Activated naive CD4-positive, alpha-beta T cell treated with anti-CD3 and anti-CD28 coated beads for 36 hours (primary cell): ENCODE results near the gene CNFN. TPM values are rescaled to one million over a fixed set of nuclear protein-coding genes. Genes with fewer than 3 reads are reported as not detected.
"Not testable (repeated sequence)": the region's sequence is repeated elsewhere in the genome, so short reads cannot be mapped to it uniquely, and the experiment has no call there.

Source experiments
- CTCF ChIA-PET: fragments of 350-600 bp; sonication (Branson Sonifier 250); formaldehyde crosslinking; loops from one replicate; lab custom pipeline; 2021; ENCODE audit warnings: antibody characterized with exemption; lab: Charles Lee
- DNase-seq: peaks from one replicate; pipeline ENCODE4 v3.0.0-alpha.2; 2020
- H3K27ac Mint-ChIP-seq: one replicate; pipeline ENCODE4 v1.8.0; 2021; ENCODE audit warnings: mild to moderate bottlenecking, mixed read lengths
- H3K27me3 Mint-ChIP-seq: one replicate; pipeline ENCODE4 v1.8.0; 2021; ENCODE audit warnings: low read depth, mixed read lengths
- H3K36me3 Mint-ChIP-seq: one replicate; pipeline ENCODE4 v1.8.0; 2021; ENCODE audit warnings: low read depth, mixed read lengths
- H3K4me1 Mint-ChIP-seq: one replicate; pipeline ENCODE4 v1.8.0; 2021; ENCODE audit warnings: low read depth, mixed read lengths
- H3K4me3 Mint-ChIP-seq: one replicate; pipeline ENCODE4 v1.8.0; 2021; ENCODE audit warnings: mild to moderate bottlenecking, moderate library complexity, mixed read lengths
- H3K9me3 Mint-ChIP-seq: one replicate; pipeline ENCODE4 v1.8.0; 2021; ENCODE audit warnings: mixed read lengths
- intact Hi-C: fragments of 100-400 bp; cut with micrococcal nuclease; formaldehyde crosslinking; loops from one replicate; pipeline ENCODE4 v1.15.1; 2023
- microRNA-seq: library from miRNA; unstranded; fragments of <30 nt; microRNA quantifications from one replicate; pipeline ENCODE4 v1.2.0, GENCODE V29; 2022; ENCODE audit warnings: borderline microRNAs expressed, borderline replicate concordance
- total RNA-seq, 2 experiments: library from RNA; stranded (reverse); gene quantifications; one replicate each; pipeline ENCODE4 v1.2.3, GENCODE V29; 2021

Gene CNFN
- total RNA-seq, 2 experiments from 2014 or later = not detected

DNA sequence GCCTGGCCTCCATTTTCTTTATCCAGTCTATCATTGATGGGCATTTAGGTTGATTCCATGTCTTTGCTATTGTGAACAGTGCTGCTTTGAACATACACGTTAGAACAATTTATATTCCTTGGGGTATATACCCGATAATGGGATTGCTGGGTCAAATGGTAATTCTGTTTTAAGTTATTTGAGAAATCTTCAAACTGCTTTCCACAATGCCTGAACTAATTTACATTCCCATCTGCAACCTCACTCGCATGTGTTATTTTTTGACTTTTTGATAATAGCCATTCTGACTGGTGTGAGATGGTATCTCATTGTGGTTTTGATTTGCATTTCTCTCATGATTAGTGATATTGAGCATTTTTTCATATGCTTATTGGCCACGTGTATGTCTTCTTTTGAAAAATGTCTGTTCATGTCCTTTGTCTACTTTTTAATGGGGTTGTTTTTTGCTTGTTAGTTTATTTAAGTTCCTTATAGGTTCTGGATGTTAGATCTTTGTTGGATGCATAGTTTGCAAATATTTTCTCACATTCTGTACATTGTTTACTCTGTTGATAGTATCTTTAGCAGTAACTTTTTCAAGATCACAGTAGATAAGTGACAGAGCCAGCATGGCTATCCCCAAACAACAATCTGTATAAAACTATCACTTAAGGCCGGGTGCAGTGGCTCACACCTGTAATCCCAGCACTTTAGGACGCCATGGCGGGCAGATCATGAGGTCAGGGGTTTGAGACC is 50.8 kb downstream of the CNFN start:
- DNase-seq, CTCF ChIA-PET, H3K36me3 Mint-ChIP-seq, H3K27me3 Mint-ChIP-seq, H3K4me3 Mint-ChIP-seq, H3K4me1 Mint-ChIP-seq, intact Hi-C loops, H3K9me3 Mint-ChIP-seq, H3K27ac Mint-ChIP-seq: not testable (repeated sequence)

Small RNA genes lying within 50 kb of the gene (microRNA-seq; reads per million reads assigned to microRNA genes)
- not detected for gene MIR8077

Other genes with a start within 250 kb of the CNFN start
- gene DEDD2, start 172.6 kb downstream of the CNFN start, total RNA-seq = 10 to 100 TPM; 24.8 to 26.0 TPM
- gene ZNF526, start 170.0 kb downstream of the CNFN start, total RNA-seq = 10 to 100 TPM; 11.5 to 11.6 TPM
- 10 to 100 TPM; 31.1 to 33.8 TPM for gene GSK3A, start 147.7 kb downstream of the CNFN start, total RNA-seq
- gene ERF, start 135.2 kb downstream of the CNFN start, total RNA-seq = 10 to 100 TPM; 52.4 to 55.6 TPM
- gene CIC, start 121.0 kb downstream of the CNFN start, total RNA-seq = 10 to 100 TPM; 60.2 to 61.5 TPM
- under 1 TPM; 0.27 to 0.43 TPM for gene PRR19, start 88.2 kb downstream of the CNFN start, total RNA-seq
- gene PAFAH1B3, start 87.7 kb downstream of the CNFN start, total RNA-seq = 10 to 100 TPM; 36.6 TPM
- not detected for gene TMEM145, start 77.0 kb downstream of the CNFN start, total RNA-seq
- 1 to 10 TPM; 3.3 to 4.0 TPM for gene MEGF8, start 64.7 kb downstream of the CNFN start, total RNA-seq
- gene LIPE, start 37.1 kb upstream of the CNFN start, total RNA-seq = 10 to 100 TPM; 30.2 to 32.5 TPM
- gene CXCL17, start 52.6 kb upstream of the CNFN start, total RNA-seq = not detected
- gene CEACAM1, start 138.2 kb upstream of the CNFN start, total RNA-seq = 1 to 10 TPM; 3.1 to 3.6 TPM
- not detected for gene CEACAM8, start 204.6 kb upstream of the CNFN start, total RNA-seq